K562 (cell line): ENCODE results near the gene CKMT2.

Experiments
- ATF2 ChIP-seq: sonication (generic); formaldehyde crosslinking; IDR thresholded peaks from 2 replicates; pipeline ENCODE4 v1.8.1; 2022; ENCODE audit warnings: missing genetic modification reagents
- ATF3 ChIP-seq, 2 experiments: fragments of 450-650 bp in 1 of 2; sonication (generic) in 1 of 2; formaldehyde crosslinking in 1 of 2; IDR thresholded peaks in 1 of 2; conservative IDR thresholded peaks in 1 of 2; 2 replicates each; pipeline versions ENCODE4 v1.6.1 to v1.8.1; 2016 to 2023; ENCODE audit warnings: mild to moderate bottlenecking in 2 of 2, moderate library complexity in 2 of 2, inconsistent platforms in 1 of 2, missing genetic modification reagents in 1 of 2
- ATF4 ChIP-seq: fragments of 450-650 bp; formaldehyde crosslinking; IDR thresholded peaks from 2 replicates; pipeline ENCODE4 v1.4.0; 2022; ENCODE audit warnings: mild to moderate bottlenecking, moderate library complexity
- CHCHD3 ChIP-seq: fragments of 250-450 bp; sonication (Bioruptor Pico); IDR thresholded peaks from 2 replicates; pipeline ENCODE4 v2.1.2; 2022; ENCODE audit warnings: mild to moderate bottlenecking
- CREB1 ChIP-seq, 2 experiments: sonication (generic) in 1 of 2; formaldehyde crosslinking in 1 of 2; IDR thresholded peaks; 2 replicates each; pipeline versions ENCODE4 v1.6.1 to v1.8.0; 2012 to 2022; ENCODE audit warnings: inconsistent platforms in 1 of 2, mild to moderate bottlenecking in 1 of 2, missing genetic modification reagents in 1 of 2, moderate library complexity in 1 of 2
- CTCF ChIP-seq, 3 experiments: IDR thresholded peaks in 2 of 3; conservative IDR thresholded peaks in 1 of 3; 2 replicates each; pipeline ENCODE4 v1.5.1; 2011 to 2012; ENCODE audit warnings: low read length in 3 of 3, mild to moderate bottlenecking in 3 of 3, control low read depth in 2 of 3, improper control_type of control experiment in 1 of 3, inconsistent platforms in 1 of 3, low read depth in 1 of 3, mixed read lengths in 1 of 3, moderate library complexity in 1 of 3; ENCODE audit not compliant: insufficient read depth in 2 of 3
- E2F1 ChIP-seq: sonication (generic); formaldehyde crosslinking; IDR thresholded peaks from 2 replicates; pipeline ENCODE4 v1.8.1; 2023; ENCODE audit warnings: mild to moderate bottlenecking, missing genetic modification reagents, moderate library complexity
- ELK1 ChIP-seq: sonication (generic); formaldehyde crosslinking; IDR thresholded peaks from 2 replicates; pipeline ENCODE4 v1.8.1; 2022; ENCODE audit warnings: missing genetic modification reagents
- EP300 ChIP-seq: IDR thresholded peaks from 2 replicates; pipeline ENCODE4 v1.6.1; 2012; ENCODE audit warnings: low read length, improper control_type of control experiment
- EZH2 ChIP-seq: IDR thresholded peaks from 2 replicates; pipeline ENCODE4 v1.6.1; 2012; ENCODE audit warnings: low read depth, mild to moderate bottlenecking, inconsistent platforms, low read length, borderline replicate concordance
- OTX1 ChIP-seq: fragments of 450-650 bp; formaldehyde crosslinking; IDR thresholded peaks from 2 replicates; pipeline ENCODE4 v1.4.0; 2022; ENCODE audit warnings: mild to moderate bottlenecking
- STAT5B ChIP-seq: fragments of 250-450 bp; sonication (Bioruptor Pico); IDR thresholded peaks from 2 replicates; pipeline ENCODE4 v1.8.0; 2021; ENCODE audit warnings: mild to moderate bottlenecking, inconsistent platforms
- TAF1 ChIP-seq: IDR thresholded peaks from 2 replicates; pipeline ENCODE4 v1.6.1; 2011; ENCODE audit warnings: mild to moderate bottlenecking, low read length, moderate library complexity; ENCODE audit not compliant: insufficient read depth, control insufficient read depth, severe bottlenecking; ENCODE audit errors: extremely low read depth

- TF ChIP-seq ATF3 (IDR thresholded peaks at IDR 0.05), result no peak
- TF ChIP-seq ATF3 (CRISPR knock-in tag; conservative IDR thresholded peaks at IDR 0.05), result no peak
- no peak for TF ChIP-seq E2F1 (CRISPR knock-in tag)
- no peak for TF ChIP-seq EZH2
- no peak for TF ChIP-seq TAF1
- TF ChIP-seq ATF4 (CRISPR knock-in tag), result no peak
- TF ChIP-seq CTCF (IDR thresholded peaks at IDR 0.05 in 2 of 3, conservative IDR thresholded peaks at IDR 0.05 in 1 of 3; ENCODE audit: insufficient read depth in 2 of 3, low read depth in 1 of 3, low read length in 3 of 3), result no peak
- no peak for TF ChIP-seq OTX1 (CRISPR knock-in tag)
- no peak for TF ChIP-seq ATF2 (CRISPR knock-in tag)
- no peak for TF ChIP-seq ELK1 (CRISPR knock-in tag)
- no peak for TF ChIP-seq STAT5B (CRISPR knock-in tag)
- no peak for TF ChIP-seq CREB1 (IDR thresholded peaks at IDR 0.05)
- no peak for TF ChIP-seq CREB1 (CRISPR knock-in tag; IDR thresholded peaks at IDR 0.05)
- TF ChIP-seq EP300, result no peak
- TF ChIP-seq CHCHD3 (CRISPR knock-in tag), result no peak
These were observed 2.4 kb downstream of the CKMT2 start for GRCh38 chr5:81235287-81236072.
